BE2C (cell line): ENCODE measurements around the gene CEP70.

Experiments used
- DNase-seq: peaks from one replicate; pipeline ENCODE4 v3.0.0-alpha.2; 2020
- H3K27me3 ChIP-seq: fragments of 250-450 bp; sonication (Bioruptor Pico); 2 replicates; pipeline ENCODE4 v1.5.1; 2020; ENCODE audit warnings: mild to moderate bottlenecking
- H3K36me3 ChIP-seq: fragments of 250-450 bp; sonication (Bioruptor Pico); 2 replicates; pipeline ENCODE4 v1.5.1; 2020; ENCODE audit warnings: mild to moderate bottlenecking
- H3K4me1 ChIP-seq: fragments of 250-450 bp; sonication (Bioruptor Pico); 2 replicates; pipeline ENCODE4 v1.5.1; 2020
- H3K4me3 ChIP-seq: 2 replicates; pipeline ENCODE4 v1.5.1; 2011; ENCODE audit warnings: low read depth, low read length
- H3K9me3 ChIP-seq: fragments of 250-450 bp; sonication (Bioruptor Pico); 2 replicates; pipeline ENCODE4 v1.5.1; 2020
- CTCF ChIP-seq: IDR thresholded peaks from 2 replicates; pipeline ENCODE4 v1.5.1; 2012; ENCODE audit warnings: mild to moderate bottlenecking, low read depth, low read length

The CEP70 gene

DNA sequence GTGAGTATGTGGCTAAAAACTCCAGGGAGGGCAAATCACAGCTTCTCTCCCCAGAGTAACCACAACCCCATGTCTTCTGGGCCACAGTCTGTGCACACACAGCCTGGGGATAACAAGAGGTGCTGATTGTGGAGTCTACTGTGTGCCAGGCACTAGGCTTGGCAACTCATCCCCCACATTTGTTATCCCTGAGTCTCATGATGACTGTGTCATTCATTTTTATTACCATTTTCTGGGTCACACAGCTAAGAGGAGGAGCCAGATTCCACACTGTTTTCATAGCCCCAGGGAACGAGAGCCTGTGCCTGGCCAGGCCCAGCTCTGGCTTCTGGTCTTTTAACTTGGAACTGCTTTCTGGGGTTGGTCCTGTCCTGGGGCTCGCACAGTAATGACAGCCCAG is 125.2 kb downstream of the CEP70 start:
- Histone ChIP-seq H3K4me3 (no peak overlapping the region), H3K27me3 (no peaks in the 10 kb centered on the region), H3K36me3 (no peaks in the 10 kb centered on the region), H3K4me1 (no peaks in the 10 kb centered on the region), H3K9me3 (no peaks in the 10 kb centered on the region)
- no peak for TF ChIP-seq CTCF
- peak; percentile 27 for DNase-seq

DNA sequence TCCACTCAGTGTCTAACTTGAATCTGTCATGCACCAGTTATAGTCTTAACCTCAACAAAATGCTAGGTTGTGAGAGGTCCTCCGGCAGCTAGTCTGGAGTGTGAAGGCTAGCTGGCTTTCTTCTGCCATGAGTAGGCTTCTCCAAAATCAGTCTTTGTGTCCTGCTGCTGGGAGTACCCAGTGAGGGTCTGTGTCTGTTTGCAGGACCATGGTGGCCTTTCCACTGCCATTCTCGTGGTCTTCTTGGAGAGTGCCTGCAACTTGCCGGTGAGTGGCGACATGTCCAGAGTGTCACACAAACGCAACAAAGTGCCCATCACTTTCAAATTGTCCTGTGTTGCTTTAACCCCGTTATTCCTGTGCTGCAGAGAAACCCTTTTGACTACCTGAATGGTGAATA is 125.6 kb downstream of the CEP70 start:
- Histone ChIP-seq H3K9me3 (no peaks in the 10 kb centered on the region), H3K4me3 (no peak overlapping the region), H3K36me3 (no peaks in the 10 kb centered on the region), H3K4me1 (no peaks in the 10 kb centered on the region), H3K27me3 (no peaks in the 10 kb centered on the region)
- no peak for DNase-seq
- no peak for TF ChIP-seq CTCF

- TF ChIP-seq CTCF: no peak
Measured at GRCh38 chr3:138467931-138468330, 126.1 kb downstream of the CEP70 start.

DNA sequence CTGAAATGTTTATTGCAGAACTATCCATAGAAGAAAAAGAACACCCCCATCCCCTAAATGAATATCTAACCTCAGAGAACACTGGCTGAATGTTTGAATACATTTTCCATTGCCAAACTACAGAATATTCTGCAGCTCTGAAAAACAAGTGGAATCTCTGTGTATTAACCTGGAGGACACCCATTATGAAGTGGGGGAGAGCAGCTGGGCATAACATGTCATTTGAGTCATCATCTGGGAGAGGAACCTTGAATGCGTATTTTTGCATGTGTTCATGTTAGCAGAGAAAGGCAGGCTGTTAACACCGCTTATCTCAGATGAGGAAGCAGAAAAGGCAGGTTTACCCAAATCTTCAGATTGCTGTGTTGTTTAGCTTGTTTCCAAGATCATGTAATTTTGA is 128.1 kb downstream of the CEP70 start:
- H3K4me1 ChIP-seq: no peaks in the 10 kb centered on the region

More at GRCh38 chr3:138467931-138468330, 126.1 kb downstream of the CEP70 start:
- no peaks in the 10 kb centered on the region for H3K27me3 ChIP-seq
- DNase-seq: no peak
- no peaks in the 10 kb centered on the region for H3K36me3 ChIP-seq
- H3K4me3 ChIP-seq: no peak overlapping the region
- no peaks in the 10 kb centered on the region for H3K4me1 ChIP-seq
- H3K9me3 ChIP-seq: no peaks in the 10 kb centered on the region

DNA sequence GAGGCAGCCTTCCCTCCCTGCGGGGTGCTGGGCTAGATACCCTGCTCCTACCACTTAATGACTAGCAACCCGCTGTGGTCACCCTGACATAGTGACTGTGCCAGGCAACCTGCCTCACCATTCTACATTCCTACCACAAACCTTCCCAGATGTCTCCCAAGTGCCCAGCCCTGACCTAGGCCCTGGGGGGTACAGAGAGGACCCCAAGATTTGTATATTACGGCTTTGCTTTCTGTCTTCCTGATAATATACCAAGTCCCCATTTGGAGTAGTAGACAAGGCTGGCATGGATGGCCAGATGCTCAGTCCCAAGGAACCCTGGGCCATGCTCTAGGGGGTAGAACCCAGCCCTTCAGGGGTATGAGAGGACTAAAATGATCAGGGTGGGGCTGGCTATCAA is 128.6 kb downstream of the CEP70 start:
- H3K36me3 ChIP-seq: no peaks in the 10 kb centered on the region
- no peaks in the 10 kb centered on the region for H3K4me1 ChIP-seq
- no peak for TF ChIP-seq CTCF
- no peaks in the 10 kb centered on the region for H3K9me3 ChIP-seq
- DNase-seq: no peak
- no peaks in the 10 kb centered on the region for H3K27me3 ChIP-seq
- H3K4me3 ChIP-seq: no peak overlapping the region

More for the DNA sequence above, 128.1 kb downstream of the CEP70 start:
- H3K9me3 ChIP-seq: no peaks in the 10 kb centered on the region
- no peaks in the 10 kb centered on the region for H3K36me3 ChIP-seq
- no peak overlapping the region for H3K4me3 ChIP-seq
- no peaks in the 10 kb centered on the region for H3K27me3 ChIP-seq
- no peak for DNase-seq
- TF ChIP-seq CTCF: no peak

GRCh38 chr3:138464491-138464860 is 129.6 kb downstream of the CEP70 start:
- Histone ChIP-seq H3K4me3 (no peak overlapping the region), H3K36me3 (no peaks in the 10 kb centered on the region), H3K9me3 (no peaks in the 10 kb centered on the region), H3K4me1 (no peaks in the 10 kb centered on the region), H3K27me3 (no peaks in the 10 kb centered on the region)
- DNase-seq: no peak
- TF ChIP-seq CTCF: no peak
